ENCODE data around the gene NONO.
"Not testable (repeated sequence)": the region's sequence is repeated elsewhere in the genome, so short reads cannot be mapped to it uniquely, and the experiment has no call there.

The NONO gene

DNA sequence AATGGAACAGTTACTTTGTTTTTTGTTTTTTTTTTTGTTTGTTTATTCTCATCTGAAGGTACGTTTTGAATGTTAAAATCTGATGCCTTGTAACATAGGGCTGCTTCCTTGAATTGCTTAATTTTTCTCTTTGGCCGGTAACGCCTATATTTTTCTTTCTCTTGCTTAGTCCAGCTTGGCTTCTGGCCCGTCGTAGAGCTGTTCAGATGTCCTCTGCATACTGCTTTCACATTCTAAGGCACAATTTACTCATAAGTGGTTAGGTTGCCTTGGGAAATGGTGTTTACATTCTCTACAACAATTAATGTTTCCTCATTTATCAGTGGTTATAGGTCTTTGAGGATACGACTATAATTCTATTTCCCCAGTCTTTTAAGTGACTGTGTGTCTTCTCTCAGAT, 7.9 kb downstream of the NONO start:
- no peak for DNase-seq

- DNase-seq: no peak
These were observed 9.4 kb downstream of the NONO start for GRCh38 chrX:71292669-71293365.

- no peak for DNase-seq
These were observed 13.4 kb downstream of the NONO start for GRCh38 chrX:71296806-71297205.

DNA sequence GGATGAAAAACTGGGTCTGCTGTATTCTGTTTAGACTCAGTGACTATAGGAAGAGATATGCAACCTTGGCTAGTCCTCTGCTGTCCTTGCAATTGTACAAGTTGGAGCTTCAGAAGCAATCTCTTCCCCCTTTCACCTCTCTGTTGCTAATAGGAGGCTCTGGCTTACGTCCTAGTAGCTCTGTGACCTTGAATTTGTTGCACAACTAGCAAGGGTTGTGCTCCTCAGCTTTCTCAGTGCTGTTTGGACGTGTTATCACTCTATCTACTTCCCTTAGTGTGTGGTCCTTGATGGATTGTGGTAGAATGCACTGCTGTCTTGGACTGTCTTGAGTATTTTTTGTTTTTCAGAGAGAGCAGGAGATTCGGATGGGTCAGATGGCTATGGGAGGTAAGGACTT, 14.7 kb downstream of the NONO start:
- no peak for DNase-seq

DNA sequence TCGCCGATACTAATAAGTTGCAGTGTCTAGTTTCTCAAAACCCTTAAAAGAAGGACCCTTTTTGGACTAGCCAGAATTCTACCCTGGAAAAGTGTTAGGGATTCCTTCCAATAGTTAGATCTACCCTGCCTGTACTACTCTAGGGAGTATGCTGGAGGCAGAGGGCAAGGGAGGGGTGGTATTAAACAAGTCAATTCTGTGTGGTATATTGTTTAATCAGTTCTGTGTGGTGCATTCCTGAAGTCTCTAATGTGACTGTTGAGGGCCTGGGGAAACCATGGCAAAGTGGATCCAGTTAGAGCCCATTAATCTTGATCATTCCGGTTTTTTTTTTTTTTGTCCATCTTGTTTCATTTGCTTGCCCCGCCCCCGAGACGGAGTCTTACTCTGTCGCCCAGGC, 16.6 kb downstream of the NONO start:
- not testable (repeated sequence) for DNase-seq

DNA sequence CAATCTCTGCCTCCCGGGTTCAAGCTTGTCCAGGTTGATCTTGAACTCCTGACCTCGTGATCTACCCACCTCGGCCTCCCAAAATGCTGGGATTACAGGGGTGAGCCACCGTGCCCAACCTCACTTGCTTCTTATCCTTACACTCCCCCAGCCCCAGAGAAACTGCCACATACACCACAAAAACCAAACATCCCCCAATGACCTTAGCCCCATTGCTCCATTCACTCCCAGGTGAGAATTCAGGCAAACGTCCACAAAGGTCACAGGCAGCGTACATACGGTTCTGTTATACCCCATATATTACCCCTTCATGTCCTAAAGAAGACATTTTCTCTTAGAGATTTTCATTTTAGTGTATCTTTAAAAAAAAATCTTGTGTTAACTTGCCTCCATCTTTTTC, 17.1 kb downstream of the NONO start:
- not testable (repeated sequence) for DNase-seq

DNA sequence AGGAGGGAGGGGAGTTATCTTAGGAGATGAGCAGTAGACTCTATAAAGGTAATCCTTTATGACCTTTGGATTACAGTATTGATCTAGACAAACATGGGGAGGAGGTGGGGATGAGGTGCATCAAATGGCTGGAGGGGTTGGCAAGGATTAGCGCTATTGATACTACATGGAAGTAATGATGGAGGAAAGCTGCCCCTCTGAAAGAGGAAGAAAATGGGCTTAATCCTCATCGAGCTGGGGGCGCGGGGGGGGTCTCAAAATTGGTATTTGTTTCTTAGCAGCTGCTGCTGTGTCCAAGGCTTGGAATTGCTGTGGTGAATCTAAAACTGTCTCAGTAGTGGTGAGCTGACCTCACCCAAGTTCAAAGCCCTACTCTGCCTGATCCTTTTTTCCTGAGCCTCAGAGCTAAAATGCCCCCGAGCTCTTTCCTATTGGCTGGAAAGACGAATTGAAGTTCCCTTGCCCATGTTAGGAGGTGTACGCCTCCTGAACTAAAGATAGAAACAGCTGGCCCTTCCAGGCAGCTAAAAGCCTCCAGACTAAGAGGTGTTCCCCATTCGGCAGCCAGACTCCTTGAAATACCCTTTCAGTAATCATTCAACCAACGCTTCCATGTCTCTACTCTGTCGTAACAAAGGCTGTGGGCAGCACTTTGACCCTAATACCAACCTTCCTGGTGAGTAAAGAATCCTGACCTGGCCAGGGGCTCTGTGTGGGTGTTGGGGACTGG, 17.9 kb downstream of the NONO start, which contains the start of gene ITGB1BP2:
Gene ITGB1BP2, plus strand, starts transcription at position 556 of the 730 bp plus-strand sequence. Its CDS starts 57 bp downstream, at position 613.
- no peak for DNase-seq

DNA sequence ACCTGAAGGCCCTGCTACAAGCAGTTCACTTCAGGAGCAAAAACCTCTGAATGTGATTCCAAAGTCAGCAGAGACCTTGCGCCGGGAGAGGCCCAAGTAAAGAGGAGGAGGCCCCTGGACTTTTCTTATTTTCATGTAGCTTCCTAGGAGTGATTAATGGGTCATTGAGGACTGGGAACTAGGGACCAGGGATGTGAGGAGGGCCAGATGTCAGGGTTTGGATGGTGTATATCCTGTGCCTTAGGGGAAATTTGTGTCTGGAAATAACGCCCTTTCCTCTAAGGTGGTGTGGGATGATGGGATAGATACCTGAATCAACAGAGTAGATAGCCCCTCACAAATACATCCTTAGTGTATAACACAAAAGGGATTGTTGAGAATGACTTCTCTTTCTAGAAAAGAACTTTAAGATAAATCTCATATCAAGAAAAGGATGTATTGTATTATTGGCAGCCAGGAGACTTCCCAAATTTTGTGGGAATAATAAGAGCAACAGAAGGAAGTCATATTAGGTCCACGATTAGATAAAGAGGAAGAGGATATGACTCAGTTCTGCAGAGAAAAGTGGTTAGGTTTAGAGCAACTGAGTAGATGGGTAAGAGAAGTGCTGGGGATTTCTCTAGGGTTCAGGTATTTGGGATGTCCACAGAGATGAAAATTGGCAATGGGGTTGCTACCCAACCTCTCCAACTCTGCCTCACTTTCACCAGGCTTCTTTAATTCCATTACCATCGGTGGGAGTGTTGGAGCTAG, 19.2 kb downstream of the NONO start:
- no peak for DNase-seq

GRCh38 chrX:71304561-71304960, 21.1 kb downstream of the NONO start:
- DNase-seq: no peak

DNA sequence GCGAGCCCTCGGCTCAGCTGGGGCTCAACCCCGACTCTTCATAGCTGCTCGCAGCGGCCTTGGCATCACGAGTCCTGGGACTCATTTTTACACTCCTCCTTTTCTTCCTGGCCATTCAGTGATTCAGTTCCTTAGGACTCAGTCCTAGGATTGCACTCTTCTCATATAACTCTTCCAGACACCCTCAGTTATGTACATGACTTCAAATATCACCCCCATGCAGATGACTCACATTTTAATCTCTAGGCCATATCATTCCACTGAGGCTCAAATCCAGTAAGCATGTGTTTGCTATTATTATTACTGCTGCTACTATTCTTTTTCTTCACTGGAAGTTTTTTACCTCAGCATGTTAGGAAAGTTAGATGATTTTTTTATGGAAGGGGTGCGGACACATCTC, 32.5 kb downstream of the NONO start:
- DNase-seq: no peak

- DNase-seq: not testable (repeated sequence)
These were observed 33.5 kb downstream of the NONO start for GRCh38 chrX:71316959-71317358.

- no peak for DNase-seq
These were observed 36.7 kb downstream of the NONO start for GRCh38 chrX:71320126-71320525.

DNA sequence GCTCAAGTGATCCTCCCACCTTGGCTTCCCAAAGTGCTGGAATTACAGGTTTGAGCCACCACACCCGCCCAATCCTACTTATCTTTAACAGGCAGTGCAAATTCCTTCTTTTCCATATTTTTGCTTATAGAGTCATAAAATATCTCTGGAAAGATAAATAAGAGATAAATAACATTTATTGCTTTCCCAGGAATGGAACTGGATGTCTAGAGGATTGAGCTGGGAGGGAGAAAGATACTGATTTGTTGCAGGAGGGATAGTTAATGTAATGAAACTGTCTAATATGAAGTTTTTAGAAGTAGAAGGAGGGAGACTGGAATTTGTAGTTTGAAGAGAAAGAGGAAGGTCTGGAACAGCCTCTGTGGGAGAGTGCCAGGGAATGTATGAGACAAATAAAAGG, 38.3 kb downstream of the NONO start:
- no peak for DNase-seq

DNA sequence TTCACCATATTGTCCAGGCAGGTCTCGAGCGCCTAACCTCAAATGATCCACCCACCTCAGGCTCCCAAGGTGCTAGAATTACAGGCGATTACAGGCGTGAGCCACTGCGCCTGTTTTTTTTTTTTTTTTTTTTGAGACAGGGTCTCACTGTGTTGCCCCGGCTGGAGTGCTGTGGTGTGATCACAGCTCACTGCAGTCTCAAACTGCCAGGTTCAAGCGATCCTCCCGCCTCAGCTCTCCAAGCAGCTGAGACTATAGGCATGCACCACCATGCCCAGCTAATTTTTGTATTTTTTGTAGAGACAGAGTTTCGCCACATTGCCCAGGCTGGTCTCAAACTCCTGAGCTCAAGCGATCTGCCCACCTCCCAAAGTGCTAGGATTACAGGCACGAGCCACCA, 41.0 kb downstream of the NONO start:
- not testable (repeated sequence) for DNase-seq

DNA sequence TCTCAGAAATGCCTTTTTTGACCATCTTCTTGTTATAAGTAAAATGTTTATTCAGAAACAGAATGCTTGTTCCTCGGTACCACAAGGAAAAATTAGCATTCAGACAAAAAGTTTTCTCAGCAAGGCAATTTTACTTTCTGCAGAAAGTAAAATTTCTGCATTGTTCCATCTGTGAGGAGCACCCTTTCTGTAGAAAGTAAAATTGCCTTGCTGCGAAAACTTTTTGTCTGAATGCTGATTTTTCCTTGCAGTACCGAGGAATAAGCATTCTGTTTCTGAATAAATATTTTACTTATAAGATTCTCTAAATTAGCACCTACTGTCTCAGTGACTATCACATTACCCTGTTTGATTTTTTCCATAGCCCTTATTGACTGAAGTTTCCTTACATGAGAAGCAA, 43.0 kb downstream of the NONO start:
- no peak for DNase-seq

GRCh38 chrX:71349151-71349665, 65.8 kb downstream of the NONO start:
- DNase-seq: not testable (repeated sequence)

DNA sequence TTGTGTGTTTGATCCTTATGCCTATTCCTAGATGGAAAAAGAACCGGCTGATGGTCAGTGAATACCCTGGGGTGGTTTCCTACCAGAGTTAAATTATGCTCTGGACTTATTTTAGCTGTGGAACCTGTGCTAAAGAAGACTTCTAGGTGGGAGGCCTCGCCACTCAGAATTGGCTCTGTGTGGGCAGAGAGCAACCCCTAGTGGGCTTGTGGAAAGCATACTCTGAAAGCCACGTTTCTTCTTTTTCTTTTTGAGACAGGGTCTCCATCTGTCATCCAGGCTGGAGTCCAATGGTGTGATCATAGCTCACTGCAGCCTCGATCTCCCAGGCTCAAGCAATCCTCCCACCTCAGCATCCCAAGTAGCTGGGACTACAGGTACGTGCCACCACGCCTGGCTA, 66.4 kb downstream of the NONO start:
- DNase-seq: not testable (repeated sequence)
